RWPE2 (cell line): Measurements from ENCODE around the gene ARGFX.
"Not testable (repeated sequence)": the region's sequence is repeated elsewhere in the genome, so short reads cannot be mapped to it uniquely, and the experiment has no call there.

Experiments used
- ATAC-seq: fragments of 200-7000 bp; cut with Tn5 transposase; 3 replicates; pipeline ENCODE4 v1.9.1; 2021; ENCODE audit warnings: low read depth
- DNase-seq: peaks from one replicate; pipeline ENCODE4 v3.0.0-alpha.2; 2020; ENCODE audit warnings: low spot score
- H3K27ac ChIP-seq: fragments of 450-650 bp; 2 replicates; pipeline ENCODE4 v1.5.1; 2017; ENCODE audit warnings: mild to moderate bottlenecking; ENCODE audit not compliant: poor library complexity, severe bottlenecking
- H3K27me3 ChIP-seq: fragments of 250-450 bp; sonication (Bioruptor Pico); 2 replicates; pipeline ENCODE4 v1.5.1; 2021; ENCODE audit warnings: mild to moderate bottlenecking, moderate library complexity; ENCODE audit not compliant: insufficient read depth, poor library complexity, severe bottlenecking
- H3K36me3 ChIP-seq: fragments of 250-450 bp; sonication (Bioruptor Pico); 2 replicates; pipeline ENCODE4 v1.5.1; 2020; ENCODE audit warnings: low read depth, mild to moderate bottlenecking, moderate library complexity
- H3K4me1 ChIP-seq: fragments of 250-450 bp; sonication (Bioruptor Pico); 2 replicates; pipeline ENCODE4 v1.5.1; 2021; ENCODE audit warnings: mild to moderate bottlenecking, moderate library complexity; ENCODE audit not compliant: insufficient read depth, poor library complexity, severe bottlenecking
- H3K4me3 ChIP-seq: fragments of 250-450 bp; sonication (Bioruptor Pico); 2 replicates; pipeline ENCODE4 v1.5.1; 2021; ENCODE audit warnings: mild to moderate bottlenecking, moderate library complexity; ENCODE audit not compliant: severe bottlenecking
- H3K9me3 ChIP-seq: fragments of 250-450 bp; sonication (Bioruptor Pico); 2 replicates; pipeline ENCODE4 v1.5.1; 2021; ENCODE audit warnings: mild to moderate bottlenecking, moderate library complexity; ENCODE audit not compliant: severe bottlenecking
- CTCF ChIP-seq: fragments of 450-650 bp; IDR thresholded peaks from one replicate; pipeline ENCODE4 v1.5.1; 2017; ENCODE audit warnings: mild to moderate bottlenecking, moderate library complexity; ENCODE audit not compliant: poor library complexity, severe bottlenecking

Gene ARGFX

DNA sequence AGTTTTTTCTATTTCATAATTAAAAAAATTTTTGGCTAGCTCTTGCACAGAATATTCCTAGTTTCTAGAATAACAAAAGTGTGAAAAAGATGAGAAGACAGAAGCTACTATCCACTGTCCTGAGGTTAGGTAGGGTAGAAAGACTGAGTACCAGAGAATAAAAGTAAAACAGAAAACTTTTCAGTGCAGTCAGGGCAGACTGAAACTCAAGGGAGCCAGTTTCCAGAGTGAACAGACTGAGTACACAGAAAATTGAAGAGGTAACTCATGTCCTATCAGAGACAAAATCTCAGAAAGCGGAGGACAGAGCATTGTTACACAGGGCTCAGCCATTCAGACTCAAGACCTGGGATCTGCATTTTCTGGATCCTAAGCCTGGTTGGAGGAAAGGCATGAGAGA lies 16.7 kb downstream of the ARGFX start:
- DNase-seq: no peak
- Histone ChIP-seq H3K36me3 (no peaks in the 10 kb centered on the region), H3K27ac (no peak overlapping the region), H3K27me3 (no peaks in the 10 kb centered on the region), H3K4me1 (no peaks in the 10 kb centered on the region), H3K4me3 (no peak overlapping the region), H3K9me3 (no peaks in the 10 kb centered on the region)
- TF ChIP-seq CTCF: no peak
- no peak for ATAC-seq

DNA sequence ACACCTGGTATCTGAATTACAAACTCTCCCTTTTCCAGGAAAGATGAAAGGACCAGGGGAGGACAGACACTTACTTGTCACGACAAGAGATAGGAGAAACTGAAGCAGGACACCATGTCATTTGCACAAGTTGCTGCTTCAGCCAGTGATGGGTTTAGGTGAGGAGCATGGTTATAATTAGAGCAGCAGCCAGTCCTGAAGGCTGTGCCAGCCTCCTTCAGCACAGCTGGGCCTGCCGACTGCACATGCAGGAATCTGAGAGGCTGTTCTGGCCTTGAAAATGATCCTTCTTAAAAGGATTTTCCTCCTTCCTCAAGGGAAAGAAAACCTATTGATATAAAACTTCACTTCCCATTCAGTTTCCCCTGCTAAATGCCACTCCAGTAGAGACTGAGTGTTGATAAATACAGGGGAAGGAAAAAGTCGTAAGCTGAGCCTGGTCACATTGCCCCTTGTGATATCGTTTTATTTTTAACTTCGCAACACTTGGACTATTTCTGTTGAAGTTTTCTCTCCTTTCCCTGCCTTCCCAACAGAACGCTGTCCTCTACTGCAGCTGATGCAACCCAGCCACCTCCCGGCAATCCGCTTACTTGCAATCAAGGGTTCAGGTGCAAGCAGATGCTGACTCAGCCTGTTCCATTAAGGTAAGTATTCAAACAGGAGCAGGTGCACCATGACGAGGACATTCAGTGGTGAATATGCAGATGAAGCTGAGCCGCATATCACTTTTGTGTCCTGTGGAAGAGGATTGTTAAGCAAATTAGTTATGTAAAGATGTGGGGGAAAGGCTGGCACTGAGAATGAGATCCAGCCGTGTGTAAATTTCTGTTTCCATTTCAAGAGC lies 25.3 kb downstream of the ARGFX start, which contains the start of gene FBXO40:
Gene FBXO40, plus strand, starts transcription at position 524 of the 847 bp plus-strand sequence. CDS start 27,197 bp downstream, outside the sequence.
- no peak within 1 kb of the TSS for H3K4me3 ChIP-seq
- H3K4me1 ChIP-seq: no peaks in the 10 kb centered on the region
- no peaks in the 10 kb centered on the region for H3K36me3 ChIP-seq
- no peak for ATAC-seq
- peaks cover 4% of the 10 kb centered on the region for H3K27me3 ChIP-seq
- no peaks in the 10 kb centered on the region for H3K9me3 ChIP-seq
- DNase-seq: no peak
- no peak within 1 kb of the TSS for H3K27ac ChIP-seq
- no peak for TF ChIP-seq CTCF

DNA sequence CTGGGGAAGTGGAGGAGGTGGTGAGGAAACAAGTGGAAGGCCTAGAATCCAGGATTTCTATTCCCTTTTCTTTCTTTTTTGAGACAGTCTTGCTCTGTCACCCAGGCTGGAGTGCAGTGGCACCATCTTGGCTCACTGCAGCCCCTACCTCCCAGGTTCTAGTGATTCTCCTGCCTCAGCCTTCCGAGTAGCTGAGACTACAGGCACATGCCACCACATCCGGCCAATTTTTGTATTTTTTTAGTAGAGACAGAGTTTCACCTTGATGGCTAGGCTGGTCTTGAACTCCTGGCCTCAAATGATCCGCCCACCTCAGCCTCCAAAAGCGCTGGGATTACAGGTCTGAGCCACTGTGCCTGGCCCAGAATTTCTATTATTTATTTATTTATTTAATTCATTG lies 26.1 kb downstream of the ARGFX start:
- H3K27ac ChIP-seq, H3K9me3 ChIP-seq, H3K36me3 ChIP-seq, H3K4me3 ChIP-seq, H3K4me1 ChIP-seq, DNase-seq, ATAC-seq, H3K27me3 ChIP-seq: not testable (repeated sequence)

DNA sequence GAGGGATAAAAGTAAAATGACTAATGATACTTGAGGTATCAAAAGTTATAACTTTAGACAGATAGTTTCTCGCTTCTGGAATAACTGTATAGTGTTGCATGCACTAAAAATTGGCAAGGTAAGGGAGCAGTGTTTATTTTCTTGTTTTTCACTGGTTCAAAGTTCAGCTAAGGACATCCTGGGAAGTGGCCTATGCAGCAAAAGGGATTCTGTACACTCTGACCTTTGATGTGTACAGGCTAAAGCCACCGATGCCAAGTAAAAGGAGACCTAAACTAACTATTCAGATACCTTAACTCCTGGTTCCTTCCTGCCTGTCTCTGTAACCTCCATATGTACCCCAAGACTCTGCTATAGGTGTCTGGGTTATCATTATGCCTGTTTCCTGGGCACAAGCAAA lies 27.1 kb downstream of the ARGFX start:
- H3K27me3 ChIP-seq: peaks cover 4% of the 10 kb centered on the region
- ATAC-seq (no peak), DNase-seq (no peak)
- no peaks in the 10 kb centered on the region for H3K9me3 ChIP-seq
- no peaks in the 10 kb centered on the region for H3K36me3 ChIP-seq
- H3K4me1 ChIP-seq: no peaks in the 10 kb centered on the region
- no peak overlapping the region for H3K27ac ChIP-seq
- no peak for TF ChIP-seq CTCF
- H3K4me3 ChIP-seq: no peak overlapping the region

- Histone ChIP-seq H3K27me3 (peaks cover 4% of the 10 kb centered on the region), H3K27ac (no peak overlapping the region), H3K36me3 (no peaks in the 10 kb centered on the region), H3K4me3 (no peak overlapping the region), H3K9me3 (no peaks in the 10 kb centered on the region), H3K4me1 (no peaks in the 10 kb centered on the region)
- no peak for DNase-seq
- no peak for ATAC-seq
- TF ChIP-seq CTCF: no peak
These were observed 28.1 kb downstream of the ARGFX start for GRCh38 chr3:121595765-121596406.
